ENCODE measurements around the gene SMYD3. TPM values are rescaled to one million over a fixed set of nuclear protein-coding genes. Genes with fewer than 3 reads are reported as not detected.

Gene SMYD3
- total and polyA plus RNA-seq, 2 of the 13 experiments (the other 11 are each of a cell fraction or from before 2014, with no cell fraction given), result 27.7 to 35.8 TPM

DNA sequence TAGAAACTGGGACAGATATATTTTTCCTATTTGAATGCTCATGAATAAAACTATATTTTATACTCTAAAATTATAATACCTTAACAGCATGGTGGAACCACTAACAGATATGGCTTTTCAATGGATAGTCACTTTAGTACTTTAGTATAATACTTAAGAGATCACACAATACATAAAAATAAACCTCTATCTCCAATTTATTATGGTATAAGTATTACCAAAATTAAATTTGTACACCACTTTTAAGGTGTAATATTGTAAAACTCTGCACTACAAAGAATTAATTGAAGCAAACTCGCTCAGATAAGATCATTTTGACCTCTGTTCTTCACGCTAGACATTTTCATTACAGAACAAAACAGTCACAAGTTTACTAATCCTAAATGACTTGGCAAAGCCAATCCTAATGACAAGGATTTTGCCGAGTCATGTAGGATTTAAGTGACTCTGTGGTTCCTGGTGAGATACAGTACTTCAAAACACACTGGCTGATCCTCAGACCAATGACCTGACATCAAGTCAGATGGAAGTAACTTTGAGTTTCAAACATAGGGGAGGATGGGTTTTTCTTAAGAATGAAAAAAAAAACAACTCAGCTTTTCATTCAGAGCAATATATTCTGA is 200.6 kb downstream of the SMYD3 start:
- in situ Hi-C loops (cut with HindIII; ENCODE audit: extremely low pct_ligation_motif_present, low pct_unique_long_range_greater_than_20kb), result no loop called here
- intact Hi-C loops (cut with micrococcal nuclease; ENCODE audit: unreplicated experiment), result no loop called here
- Histone ChIP-seq H3K4me3 (replicated peaks in 1 of 3; ENCODE audit: insufficient read depth in 1 of 3, low read depth in 2 of 3, low read length in 3 of 3) (no peak overlapping the region), H3K9me3 (ENCODE audit: low read length) (no peaks in the 10 kb centered on the region), H3K27me3 (ENCODE audit: control insufficient read depth in 1 of 2, insufficient read depth in 2 of 2, low read length in 2 of 2) (no peaks in the 10 kb centered on the region), H3K9ac (ENCODE audit: insufficient read depth, low read depth, low read length) (no peak overlapping the region), H4K20me1 (ENCODE audit: insufficient read depth, low read length) (no peaks in the 10 kb centered on the region), H3K4me1 (ENCODE audit: insufficient read depth, low read length) (no peaks in the 10 kb centered on the region), H3K4me2 (ENCODE audit: low read depth, low read length) (no peak overlapping the region), H3K79me2 (ENCODE audit: insufficient read depth, low read length) (no peaks in the 10 kb centered on the region), H3K27ac (ENCODE audit: extremely low read length, insufficient read depth, low read length) (no peak overlapping the region), H2AFZ (ENCODE audit: low read length) (no peak overlapping the region), H3K36me3 (replicated peaks in 1 of 2; ENCODE audit: control insufficient read depth in 1 of 2, insufficient read depth in 2 of 2, low read length in 2 of 2) (no peaks in the 10 kb centered on the region)
- CTCF ChIA-PET (ENCODE audit: low intra/inter-chr PET ratio, low total read pairs), result no interaction called here
- POLR2A ChIA-PET, result no interaction called here
- TF ChIP-seq NFE2L2 (IDR thresholded peaks at IDR 0.05; ENCODE audit: low read length), result peak; percentile 82
- 0 out of 4 replicates have a peak, but pooled peaks of 1 of the 2 experiments have one; percentile 19 for TF ChIP-seq MAFK (conservative IDR thresholded peaks at IDR 0.05 in 1 of 2, IDR thresholded peaks at IDR 0.05 in 1 of 2; ENCODE audit: low read length in 2 of 2)
- TF ChIP-seq, protein P1, sequence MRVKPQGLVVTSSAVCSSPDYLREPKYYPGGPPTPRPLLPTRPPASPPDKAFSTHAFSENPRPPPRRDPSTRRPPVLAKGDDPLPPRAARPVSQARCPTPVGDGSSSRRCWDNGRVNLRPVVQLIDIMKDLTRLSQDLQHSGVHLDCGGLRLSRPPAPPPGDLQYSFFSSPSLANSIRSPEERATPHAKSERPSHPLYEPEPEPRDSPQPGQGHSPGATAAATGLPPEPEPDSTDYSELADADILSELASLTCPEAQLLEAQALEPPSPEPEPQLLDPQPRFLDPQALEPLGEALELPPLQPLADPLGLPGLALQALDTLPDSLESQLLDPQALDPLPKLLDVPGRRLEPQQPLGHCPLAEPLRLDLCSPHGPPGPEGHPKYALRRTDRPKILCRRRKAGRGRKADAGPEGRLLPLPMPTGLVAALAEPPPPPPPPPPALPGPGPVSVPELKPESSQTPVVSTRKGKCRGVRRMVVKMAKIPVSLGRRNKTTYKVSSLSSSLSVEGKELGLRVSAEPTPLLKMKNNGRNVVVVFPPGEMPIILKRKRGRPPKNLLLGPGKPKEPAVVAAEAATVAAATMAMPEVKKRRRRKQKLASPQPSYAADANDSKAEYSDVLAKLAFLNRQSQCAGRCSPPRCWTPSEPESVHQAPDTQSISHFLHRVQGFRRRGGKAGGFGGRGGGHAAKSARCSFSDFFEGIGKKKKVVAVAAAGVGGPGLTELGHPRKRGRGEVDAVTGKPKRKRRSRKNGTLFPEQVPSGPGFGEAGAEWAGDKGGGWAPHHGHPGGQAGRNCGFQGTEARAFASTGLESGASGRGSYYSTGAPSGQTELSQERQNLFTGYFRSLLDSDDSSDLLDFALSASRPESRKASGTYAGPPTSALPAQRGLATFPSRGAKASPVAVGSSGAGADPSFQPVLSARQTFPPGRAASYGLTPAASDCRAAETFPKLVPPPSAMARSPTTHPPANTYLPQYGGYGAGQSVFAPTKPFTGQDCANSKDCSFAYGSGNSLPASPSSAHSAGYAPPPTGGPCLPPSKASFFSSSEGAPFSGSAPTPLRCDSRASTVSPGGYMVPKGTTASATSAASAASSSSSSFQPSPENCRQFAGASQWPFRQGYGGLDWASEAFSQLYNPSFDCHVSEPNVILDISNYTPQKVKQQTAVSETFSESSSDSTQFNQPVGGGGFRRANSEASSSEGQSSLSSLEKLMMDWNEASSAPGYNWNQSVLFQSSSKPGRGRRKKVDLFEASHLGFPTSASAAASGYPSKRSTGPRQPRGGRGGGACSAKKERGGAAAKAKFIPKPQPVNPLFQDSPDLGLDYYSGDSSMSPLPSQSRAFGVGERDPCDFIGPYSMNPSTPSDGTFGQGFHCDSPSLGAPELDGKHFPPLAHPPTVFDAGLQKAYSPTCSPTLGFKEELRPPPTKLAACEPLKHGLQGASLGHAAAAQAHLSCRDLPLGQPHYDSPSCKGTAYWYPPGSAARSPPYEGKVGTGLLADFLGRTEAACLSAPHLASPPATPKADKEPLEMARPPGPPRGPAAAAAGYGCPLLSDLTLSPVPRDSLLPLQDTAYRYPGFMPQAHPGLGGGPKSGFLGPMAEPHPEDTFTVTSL (CRISPR knock-in tag; IDR thresholded peaks at IDR 0.05; ENCODE audit: borderline replicate concordance), result no peak
- FAIRE-seq, result no peak
- 78% methylated on average over 3 of the region's 3 CpGs for WGBS (ENCODE audit: low lambda C conversion rate)
- ATAC-seq, result no peak
- DNase-seq (ENCODE audit: low spot score), result peak; percentile 8
- no TSS peak for BruUV-seq (replicated peaks)
